Measurements from ENCODE around the gene WRAP73. TPM values are rescaled to one million over a fixed set of nuclear protein-coding genes. Genes with fewer than 3 reads are reported as not detected.

WRAP73 gene
- total and polyA plus RNA-seq, 9 of the 15 experiments (the other 6 are each of a cell fraction or from before 2014, with no cell fraction given), result 4.3 to 51.8 (median 30.1) TPM

DNA sequence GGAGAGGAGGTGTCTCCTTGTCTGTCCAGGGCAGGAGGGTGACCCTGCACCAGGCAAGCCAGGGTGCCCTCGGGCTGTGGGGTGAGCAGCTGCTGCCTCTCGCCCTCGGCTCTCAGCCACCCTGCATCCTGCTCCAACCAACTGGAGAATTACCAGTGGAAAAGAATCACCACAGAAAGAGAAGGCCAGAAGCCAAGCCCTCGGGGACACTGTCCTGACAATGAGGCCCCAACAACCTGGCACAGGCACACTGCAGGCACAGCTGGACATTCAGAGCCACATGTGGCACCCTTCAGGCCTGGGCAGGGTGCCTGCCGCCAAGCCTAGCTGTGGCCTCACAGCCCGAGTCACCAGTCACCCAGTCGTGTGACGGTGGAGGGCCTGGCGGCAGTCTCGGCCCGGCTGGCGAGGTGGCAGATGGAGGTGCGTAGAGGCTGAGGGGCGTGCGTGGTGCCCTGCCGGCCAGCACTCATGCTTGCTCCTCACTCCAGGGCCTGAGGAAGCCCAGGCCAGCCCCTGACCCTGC is 50.6 kb downstream of the WRAP73 start:
- ChIA-PET CTCF (ENCODE audit: low intra/inter-chr PET ratio) (no interaction called here), POLR2A (interaction anchor here (0.6 to 1.5 kb wide), 2 partner anchors 9 to 84 kb away, joined by 3 read pairs; no protein-coding TSS in a partner anchor)
- BruUV-seq (replicated peaks), result no TSS peak
- intact Hi-C loops (cut with micrococcal nuclease) (no loop called here), in situ Hi-C loops (cut with MboI) (no loop called here)
- Histone ChIP-seq H4K20me1 (replicated peaks; ENCODE audit: control insufficient read depth, insufficient read depth, low read length) (peaks cover 21% of the 10 kb centered on the region), H3K4me2 (ENCODE audit: insufficient read depth, low read length) (no peak overlapping the region), H3K27me3 (ENCODE audit: control insufficient read depth in 2 of 2, insufficient read depth in 2 of 2, low read length in 2 of 2) (peaks cover 24 to 78% of the 10 kb centered on the region in 2 experiments; a peak in 4 of 5 replicates), H3K79me2 (ENCODE audit: control insufficient read depth, insufficient read depth, low read length) (no peaks in the 10 kb centered on the region), H3K36me3 (ENCODE audit: control insufficient read depth, insufficient read depth, low read length) (no peaks in the 10 kb centered on the region), H3K9ac (ENCODE audit: insufficient read depth in 1 of 2, low read depth in 2 of 2, low read length in 2 of 2) (peak overlapping the region in 1 of 2 experiments; percentile 35; a peak in 1 of 4 replicates), H2AFZ (ENCODE audit: low read depth, low read length) (no peak overlapping the region), H3K4me3 (no peak overlapping the region), H3K9me1 (ENCODE audit: control insufficient read depth, insufficient read depth, low read length) (no peaks in the 10 kb centered on the region), H3K9me3 (replicated peaks; ENCODE audit: control insufficient read depth, insufficient read depth, low read depth, low read length) (no peaks in the 10 kb centered on the region), H3K27ac (ENCODE audit: extremely low read depth, low read depth, low read length) (no peak overlapping the region), H3K4me1 (replicated peaks in 1 of 2; ENCODE audit: control insufficient read depth in 2 of 2, insufficient read depth in 2 of 2, low read length in 2 of 2) (peaks cover 2 to 67% of the 10 kb centered on the region in 2 experiments; a peak in 3 of 5 replicates)
- FAIRE-seq (no peak), DNase-seq (ENCODE audit: extremely low read depth in 1 of 4, low spot score in 3 of 4) (no peak), ATAC-seq (no peak)
- TF ChIP-seq NFXL1 (CRISPR knock-in tag; IDR thresholded peaks at IDR 0.05), result no peak
- no peak for TF ChIP-seq MCM7 (IDR thresholded peaks at IDR 0.05)
- TF ChIP-seq BMI1 (IDR thresholded peaks at IDR 0.05; ENCODE audit: low read length), result no peak
- TF ChIP-seq RAD21 (CRISPR knock-in tag; conservative IDR thresholded peaks at IDR 0.05 in 1 of 2, IDR thresholded peaks at IDR 0.05 in 1 of 2), result no peak
- no peak for TF ChIP-seq RCOR1 (IDR thresholded peaks at IDR 0.05; ENCODE audit: borderline replicate concordance in 1 of 2, low read depth in 2 of 2, low read length in 2 of 2)
- no peak for TF ChIP-seq ARID3A (IDR thresholded peaks at IDR 0.05; ENCODE audit: borderline replicate concordance, low read depth, low read length)
- no peak for TF ChIP-seq FOXA1 (IDR thresholded peaks at IDR 0.05; ENCODE audit: borderline replicate concordance)
- WGBS (ENCODE audit: insufficient coverage, low coverage, missing lambda C conversion rate), result 22% methylated on average over 13 of the region's 16 CpGs
